ENCODE results near the gene LRRC7.

- TF ChIP-seq EZH2 (IDR thresholded peaks at IDR 0.05; ENCODE audit: borderline replicate concordance, low read depth, low read length, poor library complexity, severe bottlenecking) = no peak
- TF ChIP-seq CTCF (conservative IDR thresholded peaks at IDR 0.05; ENCODE audit: low read depth, low read length) = no peak
Measured at GRCh38 chr1:69691179-69691578, 123.5 kb downstream of the LRRC7 start.
